GM10266 (cell line): Measurements from ENCODE around the gene IREB2.

Experiments used
- DNase-seq: peaks from one replicate; pipeline ENCODE4 v3.0.0; 2012; ENCODE audit errors: extremely low spot score
- CTCF ChIP-seq: IDR thresholded peaks from 2 replicates; pipeline ENCODE4 v1.5.1; 2012; ENCODE audit warnings: mild to moderate bottlenecking, low read depth; ENCODE audit not compliant: control insufficient read depth, insufficient read depth; ENCODE audit errors: missing control alignments

Gene IREB2

GRCh38 chr15:78437762-78438618 lies at the start of gene IREB2:
TSS of gene IREB2 (plus strand) at chr15:78438216. CDS start at chr15:78438338, 122 bp downstream.
- peak; percentile 96 for DNase-seq
- no peak for TF ChIP-seq CTCF

- no peak for TF ChIP-seq CTCF
- DNase-seq, result no peak
These were observed 49.2 kb upstream of the IREB2 start for GRCh38 chr15:78388865-78389264.

GRCh38 chr15:78389322-78389721 lies 48.7 kb upstream of the IREB2 start:
- no peak for TF ChIP-seq CTCF
- no peak for DNase-seq

GRCh38 chr15:78389738-78390137 lies 48.3 kb upstream of the IREB2 start:
- no peak for TF ChIP-seq CTCF
- no peak for DNase-seq

- no peak for DNase-seq
- TF ChIP-seq CTCF, result no peak
These were observed 47.8 kb upstream of the IREB2 start for GRCh38 chr15:78390242-78390641.

- no peak for TF ChIP-seq CTCF
- no peak for DNase-seq
These were observed 47.2 kb upstream of the IREB2 start for GRCh38 chr15:78390826-78391225.

- DNase-seq, result no peak
- no peak for TF ChIP-seq CTCF
These were observed 46.2 kb upstream of the IREB2 start for GRCh38 chr15:78391781-78392180.
